Endothelial cell (in vitro differentiated cells): ENCODE results near the gene KCNB1. TPM values are rescaled to one million over a fixed set of nuclear protein-coding genes. Genes with fewer than 3 reads are reported as not detected.

Experiments used
- DNase-seq: peaks from one replicate; pipeline ENCODE4 v3.0.0; 2021; ENCODE audit warnings: low spot score
- H3K27ac Mint-ChIP-seq: one replicate; pipeline ENCODE4 v1.8.0; 2021; ENCODE audit warnings: mixed read lengths, inconsistent platforms; ENCODE audit not compliant: unreplicated experiment
- H3K27me3 Mint-ChIP-seq: one replicate; pipeline ENCODE4 v1.8.0; 2021; ENCODE audit warnings: mild to moderate bottlenecking, moderate library complexity, mixed read lengths, inconsistent platforms; ENCODE audit not compliant: unreplicated experiment
- H3K36me3 Mint-ChIP-seq: one replicate; pipeline ENCODE4 v1.8.0; 2021; ENCODE audit warnings: mild to moderate bottlenecking, low read depth, mixed read lengths, inconsistent platforms; ENCODE audit not compliant: unreplicated experiment
- H3K4me1 Mint-ChIP-seq: one replicate; pipeline ENCODE4 v1.8.0; 2021; ENCODE audit warnings: mild to moderate bottlenecking, mixed read lengths, inconsistent platforms; ENCODE audit not compliant: unreplicated experiment
- H3K4me3 Mint-ChIP-seq: one replicate; pipeline ENCODE4 v1.8.0; 2021; ENCODE audit warnings: mild to moderate bottlenecking, mixed read lengths, inconsistent platforms; ENCODE audit not compliant: unreplicated experiment
- H3K9me3 Mint-ChIP-seq: one replicate; pipeline ENCODE4 v1.8.0; 2021; ENCODE audit warnings: mixed read lengths, inconsistent platforms; ENCODE audit not compliant: unreplicated experiment
- total RNA-seq: library from RNA; stranded (reverse); fragmentation: NEBNext Ultra II Directional; extraction: Animal tissue kit (Norgen Biotek cat#: 25700); gene quantifications from one replicate; pipeline ENCODE4 v1.2.1, GENCODE V29; 2021; ENCODE audit not compliant: unreplicated experiment
- TF ChIP-seq, protein P1 (sequence below): fragments of 200-600 bp; sonication (generic); IDR thresholded peaks from one replicate; pipeline ENCODE4 v1.5.0; 2021; ENCODE audit warnings: antibody characterized with exemption; ENCODE audit not compliant: unreplicated experiment

The KCNB1 gene
- total RNA-seq, 1 donor from 2014 or later: 0.36 TPM

DNA sequence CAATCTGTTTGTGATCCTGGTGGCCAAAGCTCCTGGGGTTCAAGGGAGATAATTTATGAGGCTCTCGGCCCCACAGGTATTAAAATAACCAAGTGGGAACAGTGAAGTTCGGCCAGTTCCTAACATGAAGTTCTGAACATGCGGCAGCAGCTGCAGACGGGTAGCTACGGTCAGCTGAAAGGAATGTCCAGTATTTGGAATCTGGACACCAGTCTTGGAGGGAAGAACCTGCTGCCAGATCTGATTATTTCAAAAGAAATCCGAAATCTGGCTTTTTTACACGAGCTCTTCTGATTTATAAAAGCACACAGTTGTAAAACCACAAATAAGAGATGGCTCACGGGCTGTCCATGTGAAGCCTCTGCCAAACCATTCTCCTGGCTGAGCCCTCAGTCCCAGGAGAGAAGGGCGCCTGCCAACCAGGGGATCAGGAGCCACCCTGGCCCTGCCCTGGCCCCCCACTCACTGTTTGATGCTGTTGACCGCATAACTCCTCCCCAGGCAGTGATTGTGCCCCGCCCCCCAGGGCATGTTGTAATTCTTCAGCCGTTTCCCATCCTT lies 28.2 kb upstream of the KCNB1 start:
- no peak for DNase-seq
- Mint-ChIP-seq H3K4me1 (peaks cover 4% of the 10 kb centered on the region), H3K9me3 (no peaks in the 10 kb centered on the region), H3K4me3 (no peak overlapping the region), H3K27ac (no peak overlapping the region), H3K36me3 (peaks cover 7% of the 10 kb centered on the region), H3K27me3 (peaks cover 5% of the 10 kb centered on the region)
- TF ChIP-seq, protein P1, sequence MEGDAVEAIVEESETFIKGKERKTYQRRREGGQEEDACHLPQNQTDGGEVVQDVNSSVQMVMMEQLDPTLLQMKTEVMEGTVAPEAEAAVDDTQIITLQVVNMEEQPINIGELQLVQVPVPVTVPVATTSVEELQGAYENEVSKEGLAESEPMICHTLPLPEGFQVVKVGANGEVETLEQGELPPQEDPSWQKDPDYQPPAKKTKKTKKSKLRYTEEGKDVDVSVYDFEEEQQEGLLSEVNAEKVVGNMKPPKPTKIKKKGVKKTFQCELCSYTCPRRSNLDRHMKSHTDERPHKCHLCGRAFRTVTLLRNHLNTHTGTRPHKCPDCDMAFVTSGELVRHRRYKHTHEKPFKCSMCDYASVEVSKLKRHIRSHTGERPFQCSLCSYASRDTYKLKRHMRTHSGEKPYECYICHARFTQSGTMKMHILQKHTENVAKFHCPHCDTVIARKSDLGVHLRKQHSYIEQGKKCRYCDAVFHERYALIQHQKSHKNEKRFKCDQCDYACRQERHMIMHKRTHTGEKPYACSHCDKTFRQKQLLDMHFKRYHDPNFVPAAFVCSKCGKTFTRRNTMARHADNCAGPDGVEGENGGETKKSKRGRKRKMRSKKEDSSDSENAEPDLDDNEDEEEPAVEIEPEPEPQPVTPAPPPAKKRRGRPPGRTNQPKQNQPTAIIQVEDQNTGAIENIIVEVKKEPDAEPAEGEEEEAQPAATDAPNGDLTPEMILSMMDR: no peak

DNA sequence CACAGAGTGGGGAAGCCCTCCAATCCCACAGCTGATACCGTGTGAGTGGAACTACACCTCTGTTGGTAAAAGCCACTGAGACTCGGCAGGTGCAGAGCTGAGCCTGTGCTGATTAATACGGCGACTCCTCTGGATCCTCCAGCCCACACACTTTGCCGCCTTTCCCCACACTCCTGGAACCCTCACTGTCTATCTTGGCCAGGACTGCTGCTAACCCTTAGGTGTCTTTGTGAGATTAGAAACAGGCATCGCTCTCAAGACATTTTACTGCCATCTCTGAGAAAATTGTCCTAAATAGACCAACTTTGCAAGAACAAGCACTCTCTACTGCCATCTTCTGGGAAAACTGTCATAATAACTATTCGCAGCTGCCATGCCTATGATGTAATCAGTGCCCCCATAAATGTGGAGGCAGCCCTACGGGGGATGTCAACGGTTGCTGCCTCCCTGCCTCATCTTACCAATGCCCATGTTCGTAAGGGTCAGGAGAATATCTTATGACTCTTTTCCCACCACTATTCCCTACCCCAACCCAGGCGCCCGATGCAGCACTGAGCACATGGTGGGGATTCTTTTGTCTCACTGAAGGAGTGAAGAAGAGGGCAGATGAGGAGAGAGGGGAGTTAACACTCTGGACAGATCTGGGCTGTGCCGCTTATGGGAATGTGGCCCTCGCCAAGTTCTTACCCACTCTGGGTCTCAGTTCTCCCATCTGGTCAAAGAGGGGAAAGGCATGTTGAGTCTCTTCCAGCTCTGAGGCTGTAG lies 26.1 kb upstream of the KCNB1 start:
- peaks cover 7% of the 10 kb centered on the region for H3K36me3 Mint-ChIP-seq
- H3K4me1 Mint-ChIP-seq: peaks cover 10% of the 10 kb centered on the region
- no peak overlapping the region for H3K4me3 Mint-ChIP-seq
- TF ChIP-seq, protein P1: peak; percentile 64
- DNase-seq: no peak
- peak overlapping the region; percentile 45 for H3K27ac Mint-ChIP-seq
- peaks cover 5% of the 10 kb centered on the region for H3K27me3 Mint-ChIP-seq
- no peaks in the 10 kb centered on the region for H3K9me3 Mint-ChIP-seq

GRCh38 chr20:49507741-49508434 lies 25.4 kb upstream of the KCNB1 start:
- Mint-ChIP-seq H3K27me3 (peaks cover 5% of the 10 kb centered on the region), H3K36me3 (peaks cover 4% of the 10 kb centered on the region), H3K4me3 (no peak overlapping the region), H3K4me1 (peaks cover 10% of the 10 kb centered on the region), H3K27ac (no peak overlapping the region), H3K9me3 (no peaks in the 10 kb centered on the region)
- TF ChIP-seq, protein P1: no peak
- DNase-seq: no peak

GRCh38 chr20:49505518-49505917 lies 23.1 kb upstream of the KCNB1 start:
- H3K4me1 Mint-ChIP-seq: peaks cover 10% of the 10 kb centered on the region
- no peaks in the 10 kb centered on the region for H3K9me3 Mint-ChIP-seq
- TF ChIP-seq, protein P1: no peak

More at GRCh38 chr20:49505518-49505917, 23.1 kb upstream of the KCNB1 start:
- Mint-ChIP-seq H3K4me3 (no peak overlapping the region), H3K36me3 (peaks cover 4% of the 10 kb centered on the region), H3K27me3 (peaks cover 5% of the 10 kb centered on the region), H3K27ac (no peak overlapping the region)
- DNase-seq: peak; percentile 85
